ENCODE data around the gene ZNF318.
"Not testable (repeated sequence)": the region's sequence is repeated elsewhere in the genome, so short reads cannot be mapped to it uniquely, and the experiment has no call there.

Gene ZNF318, protein sequence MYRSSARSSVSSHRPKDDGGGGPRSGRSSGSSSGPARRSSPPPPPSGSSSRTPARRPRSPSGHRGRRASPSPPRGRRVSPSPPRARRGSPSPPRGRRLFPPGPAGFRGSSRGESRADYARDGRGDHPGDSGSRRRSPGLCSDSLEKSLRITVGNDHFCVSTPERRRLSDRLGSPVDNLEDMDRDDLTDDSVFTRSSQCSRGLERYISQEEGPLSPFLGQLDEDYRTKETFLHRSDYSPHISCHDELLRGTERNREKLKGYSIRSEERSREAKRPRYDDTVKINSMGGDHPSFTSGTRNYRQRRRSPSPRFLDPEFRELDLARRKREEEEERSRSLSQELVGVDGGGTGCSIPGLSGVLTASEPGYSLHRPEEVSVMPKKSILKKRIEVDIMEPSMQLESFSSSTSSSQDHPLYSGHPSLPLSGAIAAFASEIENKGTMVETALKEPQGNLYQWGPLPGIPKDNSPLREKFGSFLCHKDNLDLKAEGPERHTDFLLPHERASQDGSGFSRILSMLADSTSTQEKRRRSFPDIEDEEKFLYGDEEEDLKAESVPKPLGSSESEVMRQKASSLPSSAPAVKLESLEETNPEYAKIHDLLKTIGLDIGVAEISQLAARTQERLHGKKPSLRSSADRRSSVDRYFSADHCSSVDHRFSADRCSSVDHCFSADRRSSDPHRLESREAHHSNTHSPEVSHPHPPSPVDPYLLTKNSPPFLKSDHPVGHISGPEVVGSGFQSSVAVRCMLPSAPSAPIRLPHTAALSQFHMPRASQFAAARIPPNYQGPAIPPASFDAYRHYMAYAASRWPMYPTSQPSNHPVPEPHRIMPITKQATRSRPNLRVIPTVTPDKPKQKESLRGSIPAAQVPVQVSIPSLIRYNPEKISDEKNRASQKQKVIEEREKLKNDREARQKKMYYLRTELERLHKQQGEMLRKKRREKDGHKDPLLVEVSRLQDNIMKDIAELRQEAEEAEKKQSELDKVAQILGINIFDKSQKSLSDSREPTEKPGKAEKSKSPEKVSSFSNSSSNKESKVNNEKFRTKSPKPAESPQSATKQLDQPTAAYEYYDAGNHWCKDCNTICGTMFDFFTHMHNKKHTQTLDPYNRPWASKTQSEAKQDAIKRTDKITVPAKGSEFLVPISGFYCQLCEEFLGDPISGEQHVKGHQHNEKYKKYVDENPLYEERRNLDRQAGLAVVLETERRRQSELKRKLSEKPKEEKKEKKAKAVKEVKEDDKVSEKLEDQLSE (N-terminal part only)

GRCh38 chr6:43369174-43370002, at the start of gene ZNF318:
TSS of gene ZNF318 (minus strand) at chr6:43369647. CDS start at chr6:43369365, 282 bp downstream.
- DNase-seq (ENCODE audit: low read depth) = peak; percentile 76

DNA sequence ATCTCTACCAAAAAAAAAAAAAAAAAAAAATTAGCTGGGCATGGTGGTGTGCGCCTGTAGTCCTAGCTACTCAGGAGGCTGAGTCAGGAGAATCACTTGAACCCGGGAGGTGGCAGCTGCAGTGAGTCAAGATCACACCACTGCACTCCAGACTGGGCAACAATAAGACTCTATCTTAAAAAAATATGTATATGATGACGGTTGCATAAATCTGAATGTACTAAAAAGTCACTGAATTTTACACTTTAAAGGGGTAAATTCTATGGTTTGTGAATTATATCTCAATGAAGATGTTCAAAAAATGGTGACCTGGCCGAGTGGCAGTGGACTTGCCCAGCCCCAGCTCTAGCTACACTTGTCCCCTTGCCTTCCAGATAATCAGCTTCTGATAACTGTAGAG, 47.5 kb upstream of the ZNF318 start:
- no peak for DNase-seq (ENCODE audit: low read depth)

DNA sequence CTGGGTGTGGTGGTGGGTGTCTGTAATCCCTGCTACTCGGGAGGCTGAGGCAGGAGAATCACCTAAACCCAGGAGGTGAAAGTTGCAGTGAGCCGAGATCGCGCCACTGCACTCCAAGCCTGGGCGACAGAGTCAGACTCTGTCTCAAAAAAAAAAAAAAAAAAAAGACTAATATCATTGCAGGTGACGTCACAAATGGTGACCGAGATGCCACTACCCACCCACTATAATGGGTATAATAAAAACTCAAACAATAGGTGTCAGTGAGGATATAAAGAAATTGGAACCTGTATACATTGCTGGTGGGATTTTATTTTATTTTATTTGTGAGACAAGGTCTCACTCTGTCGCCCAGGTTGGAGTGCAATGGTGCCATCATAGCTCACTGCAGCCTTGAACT, 45.8 kb upstream of the ZNF318 start:
- DNase-seq (ENCODE audit: low read depth) = not testable (repeated sequence)

GRCh38 chr6:43413002-43413401, 43.6 kb upstream of the ZNF318 start:
- no peak for DNase-seq (ENCODE audit: low read depth)

GRCh38 chr6:43412541-43412940, 43.1 kb upstream of the ZNF318 start:
- DNase-seq (ENCODE audit: low read depth) = no peak

GRCh38 chr6:43410776-43411175, 41.3 kb upstream of the ZNF318 start:
- DNase-seq (ENCODE audit: low read depth) = not testable (repeated sequence)

- no peak for DNase-seq (ENCODE audit: low read depth)
These were observed 38.8 kb upstream of the ZNF318 start for GRCh38 chr6:43408259-43408658.

DNA sequence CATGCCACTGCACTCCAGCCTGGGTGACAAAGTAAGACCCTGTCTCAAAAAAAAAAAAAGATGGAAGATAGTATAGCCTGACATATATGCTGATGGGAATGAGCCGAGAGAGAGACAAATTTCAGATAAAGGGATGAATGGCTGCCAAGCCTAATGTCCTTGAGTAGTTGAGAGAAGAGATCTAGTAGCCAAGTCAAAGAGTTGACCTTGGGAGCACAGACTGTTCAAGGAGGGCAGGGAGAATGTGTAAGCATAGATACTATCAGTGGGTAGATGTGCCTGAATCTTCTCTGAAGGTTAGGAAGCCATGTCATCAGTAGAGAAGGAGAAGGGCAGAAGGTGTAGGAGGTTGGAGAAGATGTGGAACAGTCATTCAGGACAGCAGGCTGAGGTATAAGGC, 37.8 kb upstream of the ZNF318 start:
- DNase-seq (ENCODE audit: low read depth) = no peak

- DNase-seq (ENCODE audit: low read depth) = no peak
These were observed 35.9 kb upstream of the ZNF318 start for GRCh38 chr6:43405354-43405753.

GRCh38 chr6:43402820-43403219, 33.4 kb upstream of the ZNF318 start:
- no peak for DNase-seq (ENCODE audit: low read depth)

GRCh38 chr6:43401730-43402129, 32.3 kb upstream of the ZNF318 start:
- DNase-seq (ENCODE audit: low read depth) = no peak

GRCh38 chr6:43399932-43400487, 30.6 kb upstream of the ZNF318 start:
- DNase-seq (ENCODE audit: low read depth) = no peak

- no peak for DNase-seq (ENCODE audit: low read depth)
These were observed 27.1 kb upstream of the ZNF318 start for GRCh38 chr6:43396408-43397149.

- DNase-seq (ENCODE audit: low read depth) = no peak
These were observed 26.3 kb upstream of the ZNF318 start for GRCh38 chr6:43395776-43396175.

- no peak for DNase-seq (ENCODE audit: low read depth)
These were observed 25.5 kb upstream of the ZNF318 start for GRCh38 chr6:43394982-43395381.

DNA sequence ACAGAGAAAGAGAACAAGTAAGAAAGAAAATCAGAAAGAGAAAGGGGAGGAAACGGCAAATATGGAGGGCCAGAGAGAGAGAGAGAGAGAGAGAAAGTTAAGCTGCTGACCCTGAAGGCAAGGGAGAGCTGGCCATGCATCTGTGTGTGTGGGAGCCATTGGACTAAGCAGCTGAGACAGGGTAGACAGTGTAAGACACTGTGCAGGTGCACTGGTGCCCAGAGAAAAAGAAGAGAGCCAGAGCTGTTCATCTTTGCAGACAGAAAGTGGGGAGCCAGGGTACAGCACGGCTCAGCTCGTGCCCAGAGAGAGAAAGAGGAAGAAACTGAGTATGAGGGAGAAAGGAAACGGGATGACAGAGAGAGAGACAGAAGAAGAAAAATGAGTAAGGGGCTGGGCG, 24.2 kb upstream of the ZNF318 start:
- no peak for DNase-seq (ENCODE audit: low read depth)

DNA sequence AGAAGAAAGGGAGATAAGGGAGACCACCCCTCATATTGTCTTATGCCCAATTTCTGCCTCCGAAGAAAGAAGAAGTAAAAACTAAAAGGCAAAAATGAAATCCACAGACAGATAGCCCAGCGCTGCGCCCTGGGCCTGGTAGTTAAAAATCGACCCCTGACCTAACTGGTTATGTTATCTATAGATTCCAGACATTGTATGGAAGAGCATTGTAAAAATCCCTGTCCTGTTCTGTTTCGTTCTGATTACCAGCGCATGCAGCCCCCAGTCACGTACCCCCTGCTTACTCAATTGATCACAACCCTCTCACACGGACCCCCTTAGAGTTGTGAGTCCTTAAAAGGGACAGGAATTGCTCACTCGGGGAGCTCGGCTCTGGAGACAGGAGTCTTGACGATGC, 23.7 kb upstream of the ZNF318 start:
- not testable (repeated sequence) for DNase-seq (ENCODE audit: low read depth)

DNA sequence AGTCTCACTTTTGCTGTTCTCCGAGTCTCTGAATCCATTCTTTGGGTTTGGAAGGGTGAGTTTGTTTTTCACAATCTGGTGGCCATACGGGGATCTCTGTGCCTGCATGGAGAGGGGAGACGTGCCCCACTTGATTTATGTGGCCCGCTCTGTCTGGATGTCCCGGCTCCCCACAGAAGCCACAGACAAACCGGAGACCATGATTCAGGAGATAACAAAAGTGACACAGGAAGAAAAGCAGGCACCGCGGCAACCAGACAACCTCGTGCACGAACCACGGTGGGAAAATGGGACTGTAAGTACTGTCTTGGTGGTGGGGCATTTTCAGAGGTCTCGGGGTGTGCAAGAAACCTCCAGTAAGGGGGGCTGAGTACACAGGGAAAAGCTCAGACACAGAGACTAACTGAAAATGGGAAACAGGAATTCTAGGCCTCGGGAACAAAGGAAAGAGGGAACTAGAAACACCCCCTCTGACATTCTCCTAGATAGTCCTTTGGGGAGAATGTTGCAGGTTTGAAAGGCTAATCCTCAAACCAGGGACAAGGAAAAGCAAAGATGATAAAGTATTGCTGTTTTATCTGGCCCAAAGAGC, 22.1 kb upstream of the ZNF318 start:
- DNase-seq (ENCODE audit: low read depth) = no peak

DNA sequence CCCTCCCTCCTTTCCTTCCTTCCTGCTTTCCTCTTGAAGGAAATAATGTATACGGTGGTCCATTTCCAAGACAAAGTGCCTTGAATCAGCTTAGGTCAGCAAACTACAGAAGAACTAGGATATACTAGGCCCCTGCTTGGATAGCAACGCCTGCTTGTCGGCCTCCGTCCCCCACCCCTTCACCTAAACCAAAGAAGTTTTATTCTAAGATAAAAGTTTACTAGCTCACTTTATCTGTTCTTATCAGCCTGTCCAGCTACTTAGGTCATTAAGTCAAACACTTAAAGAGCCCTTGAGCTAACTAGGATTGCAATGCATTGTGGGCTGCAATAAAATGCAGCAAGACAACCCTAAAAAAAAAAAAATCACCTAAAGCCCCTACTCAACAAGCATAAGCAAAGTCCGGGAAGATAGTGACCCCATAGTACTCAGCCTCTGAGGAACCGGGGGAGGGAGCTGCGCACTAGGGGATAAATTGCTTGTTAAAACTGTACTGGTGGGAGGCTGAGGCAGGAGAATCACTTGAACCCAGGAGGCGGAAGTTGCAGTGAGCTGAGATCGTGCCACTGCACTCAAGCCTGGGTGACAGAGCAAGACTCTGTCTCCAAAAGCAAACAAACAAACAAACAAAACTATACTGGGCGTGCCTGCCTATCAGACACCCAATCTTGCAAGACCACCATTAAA, 21.4 kb upstream of the ZNF318 start:
- DNase-seq (ENCODE audit: low read depth) = not testable (repeated sequence)
